Frontal cortex (tissue), 4 donors: ENCODE data around the gene LRRC8C. TPM values are rescaled to one million over a fixed set of nuclear protein-coding genes. Genes with fewer than 3 reads are reported as not detected.

ENCODE experiments used
- DNase-seq, 2 donors: peaks; one replicate each; pipeline ENCODE4 v3.0.0; 2012; ENCODE audit warnings: low spot score in 2 of 2
- FAIRE-seq: peaks from 2 replicates; lab custom pipeline; 2012; peaks lifted over from hg19 to GRCh38; lab: Jason Lieb, UNC
- total RNA-seq: library from RNA; depleted of rRNA; stranded (reverse); fragments of >200 nt; gene quantifications from one replicate; pipeline ENCODE4 v1.2.3, GENCODE V29; 2014
- donor health status: control.
- donor health status: control.
- donor health status: control.

Gene LRRC8C
- total RNA-seq, 1 donor from 2014 or later: 6.9 TPM

DNA sequence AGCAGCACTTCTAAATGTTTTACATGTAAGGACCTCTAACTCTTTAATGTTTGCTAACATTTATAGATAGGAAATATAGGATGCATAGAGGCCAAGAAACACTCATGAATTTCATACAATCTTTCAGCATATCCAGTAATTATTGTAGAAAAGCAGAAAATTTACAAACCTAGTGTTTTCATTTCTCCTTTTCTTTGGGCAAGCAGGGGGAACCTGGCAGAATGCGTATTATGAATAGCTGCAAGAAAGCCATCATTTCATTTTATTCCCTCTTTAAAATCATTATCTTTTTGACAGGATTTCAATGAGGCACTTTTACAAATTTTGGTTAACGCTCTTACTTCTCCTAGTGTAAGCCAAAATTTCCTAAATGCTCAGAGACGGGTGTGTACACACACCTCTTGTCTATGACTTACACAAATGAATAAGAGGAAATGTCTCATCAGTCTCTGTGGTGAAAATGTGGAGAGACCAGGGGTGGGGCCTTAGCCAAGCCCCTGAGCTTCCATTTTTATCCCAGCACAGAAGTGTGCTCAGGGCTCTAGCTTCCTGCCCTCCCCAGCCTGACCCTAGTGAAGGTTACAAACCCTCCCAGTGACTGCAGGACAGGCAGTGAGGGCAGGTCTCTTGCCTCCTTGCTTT is 91.6 kb downstream of the LRRC8C start:
- no peak for FAIRE-seq
- DNase-seq: no peak

DNA sequence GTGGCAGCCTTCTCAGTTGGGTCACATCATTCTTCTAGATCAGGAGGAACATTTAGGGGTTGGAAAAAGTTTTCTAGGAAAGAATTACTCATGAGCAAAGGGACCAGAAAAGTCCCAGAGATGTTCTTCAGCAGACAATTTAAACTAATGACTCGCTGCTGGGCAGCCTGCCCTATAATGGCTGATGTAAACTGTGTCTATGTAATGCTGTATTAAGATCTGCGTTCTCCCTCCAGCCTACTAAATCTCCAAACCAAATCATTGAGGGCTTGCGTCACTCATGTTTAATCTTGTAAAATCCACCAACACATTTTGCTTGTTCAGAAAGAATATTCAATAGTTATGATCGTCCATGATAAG is 92.1 kb downstream of the LRRC8C start:
- no peak for FAIRE-seq
- DNase-seq: no peak

DNA sequence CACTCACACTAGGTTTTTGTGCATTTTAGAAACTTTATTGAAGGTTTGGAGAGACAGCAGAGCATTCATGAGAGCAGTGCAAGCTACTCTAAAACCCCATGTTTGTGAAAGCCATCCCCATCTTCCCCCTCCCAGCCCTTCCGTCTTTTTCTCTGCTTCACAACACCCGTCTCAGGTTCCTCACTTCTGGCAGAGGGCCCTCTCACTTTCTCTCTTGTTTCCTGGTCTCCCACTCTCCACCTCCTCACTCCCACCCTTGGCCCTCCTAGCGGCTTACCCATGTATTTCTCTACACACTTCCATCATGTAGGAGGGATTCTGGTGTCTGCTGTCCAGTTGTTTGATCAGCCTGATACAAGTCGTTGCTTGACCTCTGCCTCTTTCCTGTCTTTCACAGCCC is 92.7 kb downstream of the LRRC8C start:
- FAIRE-seq: no peak

DNA sequence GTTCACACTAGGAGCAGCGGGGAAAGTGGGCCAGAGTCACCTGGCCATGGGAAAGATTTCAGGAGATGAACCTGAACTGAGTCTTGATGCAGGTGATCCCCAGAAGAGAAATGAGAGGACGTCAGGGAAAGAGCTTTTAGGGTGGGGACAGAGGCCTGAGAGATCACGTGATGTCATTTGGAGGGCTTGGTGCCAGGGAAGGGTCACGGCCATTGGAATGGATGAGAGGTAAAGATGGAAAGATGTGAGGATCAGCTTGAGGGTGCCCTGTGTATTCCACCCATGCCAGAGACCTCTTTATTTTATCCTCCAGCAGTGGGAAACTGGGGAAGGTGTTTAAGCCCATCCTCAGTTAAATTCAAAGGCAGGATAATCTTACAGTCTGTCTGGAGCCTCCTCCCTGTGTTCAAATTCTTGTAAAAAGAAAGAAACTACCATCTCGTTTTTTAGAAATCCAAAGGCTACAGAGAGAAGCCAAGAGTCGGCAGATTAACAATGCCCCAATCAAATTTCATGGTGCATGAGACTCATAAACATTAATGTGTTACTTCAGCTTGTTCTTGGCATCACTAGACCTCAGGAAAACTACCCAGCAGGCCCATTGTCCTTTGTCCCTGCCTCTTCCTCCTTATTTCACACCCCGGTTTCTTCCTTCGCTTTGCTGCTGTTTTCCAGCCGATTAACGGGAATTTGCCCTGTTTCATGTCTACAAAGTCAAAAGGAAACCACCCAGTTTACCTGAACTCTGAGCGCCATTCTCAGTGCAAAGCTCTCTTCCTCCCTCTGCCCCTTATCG is 94.8 kb downstream of the LRRC8C start:
- FAIRE-seq (no peak), DNase-seq (no peak)

More for the DNA sequence above, 92.7 kb downstream of the LRRC8C start:
- no peak for DNase-seq

DNA sequence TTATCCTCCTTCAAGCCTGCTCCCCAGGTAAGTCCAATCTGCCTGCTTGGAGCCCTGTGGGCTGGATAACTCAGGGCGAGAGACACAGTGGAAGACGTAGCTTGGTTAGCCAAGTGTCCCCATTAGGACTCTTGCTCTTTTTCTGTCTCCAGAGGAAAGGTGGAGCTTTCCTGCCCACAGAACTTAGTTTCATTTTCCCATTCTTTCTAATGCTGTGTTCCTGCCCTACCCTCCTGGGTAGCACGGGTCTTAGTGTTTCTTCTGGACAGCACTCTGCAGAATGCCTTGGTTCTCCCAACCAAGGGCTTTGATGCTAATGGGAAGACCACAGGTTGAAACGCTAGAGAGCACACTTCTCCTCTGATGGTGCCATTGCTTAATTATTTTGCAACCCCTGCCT is 95.5 kb downstream of the LRRC8C start:
- no peak for FAIRE-seq

DNA sequence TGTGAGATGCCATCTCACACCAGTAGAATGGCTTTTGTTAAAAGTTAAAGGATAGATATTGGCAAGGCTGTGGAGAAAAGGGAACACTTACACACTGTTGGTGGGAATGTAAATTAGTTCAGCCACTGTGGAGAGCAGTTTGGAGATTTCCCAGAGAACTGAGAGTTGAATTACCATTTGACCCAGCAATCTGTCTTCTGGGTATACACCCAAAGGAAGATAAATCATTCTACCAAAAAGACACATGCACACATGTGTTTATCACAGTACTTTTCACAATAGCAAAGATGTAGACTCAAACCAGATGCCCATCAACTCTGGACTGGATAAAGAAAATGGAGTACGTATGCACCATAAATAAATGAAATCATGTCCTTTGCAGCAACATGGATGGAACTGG is 99.3 kb downstream of the LRRC8C start:
- DNase-seq (no peak), FAIRE-seq (no peak)

More for the DNA sequence above, 95.5 kb downstream of the LRRC8C start:
- DNase-seq: no peak

DNA sequence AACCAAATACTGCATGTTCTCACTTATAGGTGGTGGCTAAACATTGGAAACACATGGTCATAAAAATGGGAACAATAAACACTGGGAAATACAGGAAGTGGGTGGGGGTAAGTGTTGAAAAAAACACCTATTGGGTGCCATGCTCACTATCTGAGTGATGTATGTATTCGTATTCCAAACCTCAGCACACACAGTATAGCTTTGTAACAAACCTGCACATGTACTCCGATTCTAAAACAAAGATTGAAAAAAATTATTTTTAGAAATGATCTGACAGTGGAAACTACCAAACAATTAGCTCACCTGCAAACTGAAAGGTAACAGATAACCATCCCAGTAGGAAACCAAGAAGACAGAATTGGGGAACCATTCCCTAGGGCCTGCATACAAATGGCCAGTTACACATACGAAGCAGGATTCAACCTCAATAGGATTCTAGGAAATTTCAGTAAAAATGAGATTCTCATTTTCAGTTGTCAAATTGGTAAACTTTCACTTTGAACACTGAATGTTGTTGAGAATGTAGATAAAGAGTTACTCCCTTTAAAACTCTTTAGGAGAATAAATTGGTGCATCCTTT is 99.8 kb downstream of the LRRC8C start:
- DNase-seq (no peak), FAIRE-seq (no peak)

DNA sequence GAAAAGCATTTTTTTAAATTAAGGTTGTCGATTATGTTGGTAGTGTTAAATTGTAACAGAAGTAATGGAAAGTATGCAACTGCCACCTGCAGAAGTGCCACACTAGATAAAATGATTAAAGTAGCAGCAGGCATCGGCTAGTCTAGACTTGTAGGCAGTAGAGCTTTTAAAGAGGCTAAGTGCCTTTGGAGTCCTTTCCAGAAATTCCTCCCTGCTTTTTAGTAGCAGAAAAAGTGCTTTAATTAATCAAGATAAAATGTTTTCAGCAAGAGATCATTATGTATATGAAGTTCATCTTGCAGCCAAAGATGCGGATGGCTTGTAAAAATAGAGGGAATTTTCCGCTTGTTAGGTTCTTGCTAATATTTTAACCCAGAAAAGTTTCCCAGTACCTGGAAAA is 100.8 kb downstream of the LRRC8C start:
- DNase-seq: no peak
- FAIRE-seq: no peak

DNA sequence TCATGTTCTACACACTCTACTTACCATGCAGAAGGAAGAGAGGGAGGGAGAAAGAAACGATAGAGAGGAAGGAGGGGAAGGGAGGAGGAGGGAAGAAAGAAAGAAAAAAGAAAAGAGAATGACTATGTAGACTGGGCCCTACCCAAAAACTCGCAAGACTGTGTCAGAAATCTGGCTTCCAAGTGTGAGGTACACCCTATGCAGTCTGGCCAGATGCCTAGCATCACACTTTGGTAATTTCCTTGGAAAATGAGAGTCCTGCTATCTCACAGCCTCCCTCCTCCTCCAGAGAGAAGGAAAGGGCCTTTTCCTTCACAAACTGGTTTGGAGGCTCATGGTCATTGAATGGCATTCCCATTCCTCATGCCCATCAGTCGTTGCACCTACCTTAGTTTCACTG is 101.5 kb downstream of the LRRC8C start:
- DNase-seq (no peak), FAIRE-seq (no peak)

DNA sequence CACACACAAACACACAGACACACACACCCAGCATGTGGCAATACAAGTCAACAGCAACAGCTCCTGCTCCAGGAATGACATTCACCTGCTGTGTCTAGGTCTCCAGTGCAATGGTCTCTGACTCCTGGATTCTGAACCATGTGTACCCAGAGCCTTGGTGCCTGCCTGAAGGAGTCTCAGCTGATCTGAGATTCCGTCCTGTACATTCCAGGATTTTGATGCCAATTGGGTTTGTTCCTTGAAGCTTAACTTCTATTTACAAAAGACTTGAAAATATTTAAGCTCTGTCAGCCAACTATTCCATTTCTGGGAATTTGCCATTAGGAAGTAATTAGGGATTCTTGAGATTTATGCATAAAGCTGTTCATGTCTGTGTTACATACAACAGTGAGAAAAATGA is 102.6 kb downstream of the LRRC8C start:
- FAIRE-seq (no peak), DNase-seq (no peak)

DNA sequence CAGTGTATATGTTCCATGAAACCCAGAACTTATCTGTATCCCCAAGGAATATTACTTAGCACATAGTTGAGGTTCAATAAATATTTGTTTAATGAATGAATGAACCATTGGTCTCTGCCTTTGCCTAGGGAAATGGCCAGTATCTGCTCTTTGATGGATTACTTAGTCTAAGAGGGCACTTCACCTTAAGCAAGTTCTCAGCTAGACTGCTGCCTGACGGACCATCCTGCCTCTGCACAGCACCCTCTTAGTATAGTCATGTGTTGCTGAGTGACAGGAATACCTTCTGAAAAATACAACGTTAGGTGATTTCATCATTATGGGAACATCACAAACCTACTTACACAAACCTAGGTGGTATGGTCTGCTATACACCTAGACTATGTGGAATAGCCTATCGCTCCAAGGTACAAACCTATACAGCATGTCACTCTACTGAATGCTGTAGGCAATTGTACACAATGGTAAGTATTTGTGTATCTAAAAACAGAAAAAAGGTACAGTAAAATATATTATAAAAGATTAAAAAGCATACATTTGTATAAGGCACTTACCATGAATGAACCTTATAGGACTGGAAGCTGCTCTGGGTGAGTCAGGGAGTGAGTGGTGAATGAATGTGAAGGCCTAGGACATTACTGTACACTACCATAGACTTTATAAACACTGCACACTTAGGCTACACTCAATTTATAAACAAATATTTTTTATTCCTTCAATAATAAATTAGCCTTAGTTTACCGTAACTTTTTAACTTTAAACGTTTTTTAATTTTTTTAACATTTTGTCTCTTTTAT is 104.2 kb downstream of the LRRC8C start:
- DNase-seq (no peak), FAIRE-seq (peak; percentile 79)

DNA sequence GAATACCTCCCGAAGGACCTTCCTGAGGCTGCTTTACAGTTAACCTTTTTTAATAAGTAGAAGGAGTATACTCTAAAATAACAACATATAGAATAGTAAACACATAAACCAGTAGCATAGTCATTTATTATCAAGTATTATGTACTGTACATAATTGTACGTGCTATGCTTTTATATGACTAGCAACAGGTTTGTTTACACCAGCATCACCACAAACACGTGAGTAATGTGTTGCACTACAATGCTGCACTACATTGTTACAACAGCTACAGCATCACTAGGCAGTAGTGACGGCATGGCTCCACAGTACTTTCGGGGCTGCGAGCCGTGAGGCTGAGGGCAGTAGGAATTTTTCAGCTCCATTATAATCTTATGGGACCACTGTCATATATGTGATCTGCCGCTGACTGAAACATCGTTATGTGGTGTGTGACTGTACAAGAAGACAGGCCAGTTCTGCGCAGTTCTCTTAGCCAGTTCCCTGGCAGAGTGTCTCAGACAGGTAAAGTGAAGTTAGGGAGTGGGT is 105.1 kb downstream of the LRRC8C start:
- DNase-seq: no peak
- FAIRE-seq: no peak

DNA sequence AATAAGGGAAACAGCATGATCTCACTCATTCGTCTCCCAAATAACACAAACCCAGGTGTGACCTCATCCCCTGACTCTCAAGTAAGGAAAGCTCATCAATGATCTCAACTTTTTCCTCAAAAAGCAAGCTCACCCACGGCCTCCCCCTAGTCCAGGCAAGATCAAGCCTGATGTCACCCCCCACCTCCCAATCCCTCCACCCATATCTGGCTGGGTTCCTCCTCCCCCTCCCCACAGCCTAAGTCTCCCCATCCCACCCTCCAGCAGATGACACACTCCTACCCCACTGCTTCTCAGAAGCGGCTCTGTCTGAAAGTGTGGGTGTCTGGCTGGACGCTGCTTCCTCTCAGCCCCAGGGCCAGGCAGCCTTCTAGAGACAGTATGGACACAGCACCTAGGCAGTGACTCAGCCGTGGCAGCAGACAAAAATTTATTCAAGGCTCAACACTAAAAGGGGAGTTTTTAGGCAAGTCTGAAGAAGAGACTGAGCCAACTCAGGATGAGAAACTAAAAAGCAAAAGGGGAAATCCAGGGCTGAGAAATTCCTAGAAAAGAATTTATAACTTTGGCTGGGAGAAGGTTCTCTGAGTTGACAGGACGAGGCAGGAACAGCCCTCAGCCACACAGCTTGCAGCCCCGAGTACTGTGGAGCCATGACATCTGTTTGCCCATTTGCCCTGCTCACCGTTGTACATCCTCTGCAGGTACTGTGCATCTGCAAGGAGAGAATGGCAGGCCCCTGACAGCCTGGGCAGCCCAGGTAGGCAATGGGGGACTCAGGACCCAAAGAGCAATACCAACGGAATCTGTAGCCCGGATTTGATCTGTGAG is 106.3 kb downstream of the LRRC8C start:
- DNase-seq (no peak), FAIRE-seq (no peak)

DNA sequence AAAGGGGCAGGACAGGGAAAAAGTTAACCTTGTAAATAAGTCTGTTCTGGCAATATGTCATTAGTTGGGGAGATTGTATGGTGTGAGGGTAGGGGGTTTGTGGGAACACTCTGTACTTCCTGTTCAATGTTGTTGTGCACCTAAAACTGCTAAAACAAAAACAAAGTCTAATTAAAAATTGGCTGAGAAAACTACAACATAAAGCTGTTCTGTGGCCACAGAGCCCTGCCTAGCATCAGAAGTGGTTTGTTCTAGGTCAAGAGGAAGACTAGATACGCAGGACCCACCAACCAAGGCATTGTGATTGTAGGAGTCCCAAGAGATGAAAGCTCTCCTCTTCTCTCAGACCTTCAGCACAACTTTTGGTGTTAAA is 106.9 kb downstream of the LRRC8C start:
- DNase-seq (no peak), FAIRE-seq (no peak)

DNA sequence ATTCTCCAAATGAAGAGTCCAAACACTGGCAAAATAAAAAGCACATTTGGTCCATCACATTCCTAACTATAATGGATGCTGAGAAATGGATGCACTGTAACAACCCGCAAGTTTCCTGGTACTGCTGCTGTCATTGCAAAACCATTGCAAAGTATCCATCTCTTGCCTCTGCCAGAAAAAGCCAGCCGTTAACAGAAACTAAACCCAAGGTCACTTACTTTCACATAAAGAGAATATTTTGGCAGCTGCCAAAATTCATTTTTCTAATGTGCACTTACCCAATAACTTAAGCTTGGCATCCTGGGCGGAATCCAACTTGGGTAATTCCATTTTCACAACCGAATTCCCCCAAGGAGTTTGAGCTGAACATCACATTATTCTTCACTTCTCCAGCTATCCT is 110.9 kb downstream of the LRRC8C start:
- DNase-seq (no peak), FAIRE-seq (no peak)

DNA sequence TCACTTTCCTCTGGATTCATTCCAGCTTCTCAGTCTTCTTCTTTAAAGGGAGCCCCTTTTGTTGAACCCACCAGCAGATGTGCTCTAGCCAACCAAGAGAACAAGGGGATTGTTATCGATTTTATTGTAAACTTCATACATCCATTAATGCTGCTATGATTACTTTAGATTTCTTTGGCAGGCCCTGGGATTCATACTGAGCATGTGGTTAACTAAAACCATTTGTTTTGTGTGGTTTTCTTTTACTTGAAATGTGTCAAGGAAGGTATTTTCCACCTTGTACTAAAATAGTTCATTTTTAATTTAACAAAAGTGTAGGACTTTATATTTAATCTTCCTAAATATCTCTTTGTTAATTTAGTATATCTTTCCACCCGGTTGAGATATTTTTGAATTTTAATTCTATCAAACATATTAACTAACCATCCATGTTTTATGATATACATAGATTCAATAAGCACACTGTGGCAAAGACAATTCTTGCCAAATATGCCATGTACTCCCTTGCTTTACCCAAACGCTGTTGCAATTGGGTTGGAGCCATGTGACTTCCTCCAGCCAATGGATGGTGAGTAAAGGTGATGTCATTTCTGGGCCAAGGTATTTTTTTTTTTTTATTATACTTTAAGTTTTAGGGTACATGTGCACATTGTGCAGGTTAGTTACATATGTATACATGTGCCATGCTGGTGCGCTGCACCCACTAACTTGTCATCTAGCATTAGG is 113.7 kb downstream of the LRRC8C start:
- DNase-seq: no peak
- FAIRE-seq: no peak

DNA sequence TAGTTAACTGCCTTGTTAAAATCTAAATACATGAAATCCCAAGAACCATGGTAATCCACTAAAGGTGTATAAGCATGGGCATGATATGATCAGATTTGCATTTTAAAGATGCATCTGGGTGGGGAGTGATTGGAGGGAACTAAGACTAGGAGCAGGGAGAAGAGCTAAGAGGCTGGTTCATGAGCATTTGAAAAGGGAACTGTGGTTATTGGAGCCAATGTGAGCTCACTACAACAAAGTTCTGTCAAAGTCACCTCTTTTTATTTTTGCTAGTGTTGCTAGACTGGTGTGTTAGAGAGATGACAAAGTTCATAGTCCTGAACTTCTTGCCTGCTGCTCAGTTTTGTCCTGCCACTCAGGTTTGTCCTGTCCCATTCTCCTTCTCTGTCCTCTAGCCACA is 120.8 kb downstream of the LRRC8C start:
- DNase-seq (no peak), FAIRE-seq (no peak)

DNA sequence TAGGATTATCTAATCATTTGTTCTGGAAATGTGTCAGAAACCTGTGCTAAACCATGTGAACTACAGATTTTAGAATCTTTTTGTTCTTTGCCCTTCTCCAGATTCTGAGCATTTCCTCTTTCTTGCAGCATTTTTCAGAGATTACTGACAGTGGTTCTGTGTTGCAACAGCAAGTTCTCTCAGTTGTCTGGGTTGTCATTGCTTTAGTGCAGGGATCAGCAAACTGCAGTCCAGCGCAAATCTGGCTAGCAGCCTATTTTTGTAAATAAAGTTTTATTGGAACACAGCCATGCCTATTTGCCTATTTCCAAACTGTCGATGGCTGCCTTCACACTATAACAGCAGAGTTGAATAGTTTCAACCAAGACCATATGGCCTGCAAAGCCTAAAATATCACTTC is 121.6 kb downstream of the LRRC8C start:
- no peak for DNase-seq
- FAIRE-seq: no peak

DNA sequence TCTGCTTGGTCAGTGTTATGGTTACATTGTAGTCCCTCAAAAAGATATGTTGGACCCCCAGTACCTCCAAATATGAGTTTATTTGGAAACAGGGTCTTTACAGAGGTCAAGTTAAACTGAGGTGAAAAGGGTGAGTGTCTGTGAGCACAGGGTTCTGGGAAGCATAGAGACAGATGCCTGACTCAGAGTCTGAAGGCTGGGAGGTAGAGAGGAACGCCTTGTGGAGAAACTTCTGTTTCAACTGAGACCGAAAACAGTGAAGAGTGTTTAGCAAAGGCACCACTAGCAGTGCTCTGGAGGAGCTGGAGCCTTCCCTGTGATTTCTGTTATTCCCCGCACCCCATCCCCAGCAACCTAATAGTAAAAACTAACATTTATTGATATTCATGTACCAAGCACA is 122.7 kb downstream of the LRRC8C start:
- FAIRE-seq (no peak), DNase-seq (no peak)
